ENCODE data around the gene ANKS1A. TPM values are rescaled to one million over a fixed set of nuclear protein-coding genes. Genes with fewer than 3 reads are reported as not detected.

The ANKS1A gene
- total RNA-seq, 3 donors from 2014 or later (not counting 1 experiment from before 2014, with no cell fraction given), result 10.4 to 11.5 (median 10.9) TPM

- ATAC-seq, result no peak
- H3K27ac ChIP-seq (ENCODE audit: low read length), result no peak overlapping the region
- Mint-ChIP-seq H3K27me3 (ENCODE audit: low read depth in 2 of 2) (no peaks in the 10 kb centered on the region), H3K9me3 (no peaks in the 10 kb centered on the region), H3K36me3 (no peaks in the 10 kb centered on the region), H3K27ac (no peak overlapping the region), H3K4me1 (no peaks in the 10 kb centered on the region), H3K4me3 (no peak overlapping the region)
- no peak for TF ChIP-seq CTCF (IDR thresholded peaks at IDR 0.05)
- H3K4me1 ChIP-seq (ENCODE audit: control insufficient read depth, insufficient read depth, low read length), result no peaks in the 10 kb centered on the region
- peaks cover 14% of the 10 kb centered on the region for H3K36me3 ChIP-seq (ENCODE audit: control insufficient read depth, insufficient read depth, low read length)
- no peaks in the 10 kb centered on the region for H3K27me3 ChIP-seq (ENCODE audit: control insufficient read depth, insufficient read depth, low read length)
- intact Hi-C loops (cut with micrococcal nuclease), result no loop called here
- no peak overlapping the region for H3K4me3 ChIP-seq (ENCODE audit: low read length)
- 95% methylated on average over 5 of the region's 6 CpGs for WGBS (ENCODE audit: insufficient coverage)
- no peak for DNase-seq
- H3K9me3 ChIP-seq (ENCODE audit: control insufficient read depth, insufficient read depth, low read length), result no peaks in the 10 kb centered on the region
Observed at GRCh38 chr6:35013701-35014100, 124.6 kb downstream of the ANKS1A start.

- Histone ChIP-seq H3K9me3 (ENCODE audit: control insufficient read depth, insufficient read depth, low read length) (no peaks in the 10 kb centered on the region), H3K27me3 (ENCODE audit: control insufficient read depth, insufficient read depth, low read length) (no peaks in the 10 kb centered on the region), H3K4me1 (ENCODE audit: control insufficient read depth, insufficient read depth, low read length) (no peaks in the 10 kb centered on the region), H3K4me3 (ENCODE audit: low read length) (no peak overlapping the region), H3K27ac (ENCODE audit: low read length) (no peak overlapping the region), H3K36me3 (ENCODE audit: control insufficient read depth, insufficient read depth, low read length) (peaks cover 19% of the 10 kb centered on the region)
- Mint-ChIP-seq H3K27me3 (ENCODE audit: low read depth in 2 of 2) (no peaks in the 10 kb centered on the region), H3K4me1 (no peaks in the 10 kb centered on the region), H3K27ac (no peak overlapping the region), H3K36me3 (no peaks in the 10 kb centered on the region), H3K9me3 (no peaks in the 10 kb centered on the region), H3K4me3 (no peak overlapping the region)
- DNase-seq (no peak), ATAC-seq (no peak)
- intact Hi-C loops (cut with micrococcal nuclease), result no loop called here
- no peak for TF ChIP-seq CTCF (IDR thresholded peaks at IDR 0.05)
- WGBS (ENCODE audit: insufficient coverage), result 100% methylated on average over 1 of the region's 1 CpG
Observed at GRCh38 chr6:35014341-35014740, 125.3 kb downstream of the ANKS1A start.

- Mint-ChIP-seq H3K27me3 (ENCODE audit: low read depth in 2 of 2) (no peaks in the 10 kb centered on the region), H3K36me3 (no peaks in the 10 kb centered on the region), H3K4me3 (no peak overlapping the region), H3K9me3 (no peaks in the 10 kb centered on the region), H3K4me1 (no peaks in the 10 kb centered on the region), H3K27ac (no peak overlapping the region)
- no peak for TF ChIP-seq CTCF (IDR thresholded peaks at IDR 0.05)
- Histone ChIP-seq H3K4me1 (ENCODE audit: control insufficient read depth, insufficient read depth, low read length) (no peaks in the 10 kb centered on the region), H3K27ac (ENCODE audit: low read length) (no peak overlapping the region), H3K27me3 (ENCODE audit: control insufficient read depth, insufficient read depth, low read length) (no peaks in the 10 kb centered on the region), H3K9me3 (ENCODE audit: control insufficient read depth, insufficient read depth, low read length) (no peaks in the 10 kb centered on the region), H3K36me3 (ENCODE audit: control insufficient read depth, insufficient read depth, low read length) (peaks cover 19% of the 10 kb centered on the region), H3K4me3 (ENCODE audit: low read length) (no peak overlapping the region)
- intact Hi-C loops (cut with micrococcal nuclease), result no loop called here
- WGBS (ENCODE audit: insufficient coverage), result 92% methylated on average over 2 of the region's 3 CpGs
- no peak for ATAC-seq
- no peak for DNase-seq
Observed at GRCh38 chr6:35014786-35015185, 125.7 kb downstream of the ANKS1A start.

GRCh38 chr6:35015476-35015875 is 126.4 kb downstream of the ANKS1A start:
- Mint-ChIP-seq H3K9me3 (no peaks in the 10 kb centered on the region), H3K27ac (no peak overlapping the region), H3K36me3 (no peaks in the 10 kb centered on the region), H3K4me1 (no peaks in the 10 kb centered on the region), H3K27me3 (ENCODE audit: low read depth in 2 of 2) (no peaks in the 10 kb centered on the region), H3K4me3 (no peak overlapping the region)
- ATAC-seq, result no peak
- Histone ChIP-seq H3K4me3 (ENCODE audit: low read length) (no peak overlapping the region), H3K27ac (ENCODE audit: low read length) (no peak overlapping the region), H3K4me1 (ENCODE audit: control insufficient read depth, insufficient read depth, low read length) (no peaks in the 10 kb centered on the region), H3K36me3 (ENCODE audit: control insufficient read depth, insufficient read depth, low read length) (peaks cover 19% of the 10 kb centered on the region), H3K9me3 (ENCODE audit: control insufficient read depth, insufficient read depth, low read length) (no peaks in the 10 kb centered on the region), H3K27me3 (ENCODE audit: control insufficient read depth, insufficient read depth, low read length) (no peaks in the 10 kb centered on the region)
- DNase-seq, result no peak
- WGBS (ENCODE audit: insufficient coverage), result 92% methylated on average over 4 of the region's 4 CpGs
- intact Hi-C loops (cut with micrococcal nuclease), result no loop called here
- TF ChIP-seq CTCF (IDR thresholded peaks at IDR 0.05), result no peak

Measured in natural killer cell (primary cell).